Kasumi-1 (cell line): ENCODE data around the gene MRTFB.
A peak's percentile ranks its signal among the peaks of the same experiment; 100 is the strongest.
"Not testable (repeated sequence)": the region's sequence is repeated elsewhere in the genome, so short reads cannot be mapped to it uniquely, and the experiment has no call there.

Experiments
- DNase-seq, 2 experiments: peaks; one replicate each; lab custom pipeline; 2025; lab: John Stamatoyannopoulos, UW

Gene MRTFB

DNA sequence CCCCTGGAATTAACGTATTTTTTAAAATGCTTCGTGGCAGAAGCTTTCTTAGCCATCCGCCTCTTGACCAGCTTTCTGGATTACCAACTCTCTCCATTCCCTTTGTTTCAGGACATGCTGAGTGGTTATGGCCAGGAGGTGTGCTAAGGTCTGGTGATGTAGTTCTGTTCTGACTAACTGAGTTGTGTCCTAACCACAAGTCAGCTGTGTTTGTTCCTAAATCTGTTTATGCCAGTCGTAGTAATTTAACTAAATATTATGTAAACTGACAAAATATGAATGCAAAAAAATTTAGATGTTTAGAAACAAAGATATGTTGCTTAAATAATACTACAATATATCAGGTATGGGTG lies 61.6 kb downstream of the MRTFB start:
- no peak for DNase-seq

DNA sequence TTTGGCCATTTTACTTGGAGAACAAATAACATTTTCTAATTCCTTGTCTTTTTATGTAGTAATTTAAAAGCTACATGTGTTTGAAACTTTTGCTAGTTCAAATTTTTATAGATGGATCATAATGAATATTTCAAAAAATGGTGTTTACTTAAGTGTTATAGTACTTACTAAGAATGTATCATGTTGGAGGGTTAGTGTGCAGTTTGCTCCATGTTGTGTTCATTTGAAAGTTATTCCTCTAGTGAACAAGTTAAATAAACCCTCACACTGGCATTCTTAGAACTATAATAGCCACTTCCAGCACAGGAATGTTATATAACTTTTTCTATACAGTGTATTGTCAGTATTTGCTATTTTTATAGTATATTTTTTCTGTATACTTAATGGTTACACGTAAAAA lies 62.8 kb downstream of the MRTFB start:
- no peak for DNase-seq

DNA sequence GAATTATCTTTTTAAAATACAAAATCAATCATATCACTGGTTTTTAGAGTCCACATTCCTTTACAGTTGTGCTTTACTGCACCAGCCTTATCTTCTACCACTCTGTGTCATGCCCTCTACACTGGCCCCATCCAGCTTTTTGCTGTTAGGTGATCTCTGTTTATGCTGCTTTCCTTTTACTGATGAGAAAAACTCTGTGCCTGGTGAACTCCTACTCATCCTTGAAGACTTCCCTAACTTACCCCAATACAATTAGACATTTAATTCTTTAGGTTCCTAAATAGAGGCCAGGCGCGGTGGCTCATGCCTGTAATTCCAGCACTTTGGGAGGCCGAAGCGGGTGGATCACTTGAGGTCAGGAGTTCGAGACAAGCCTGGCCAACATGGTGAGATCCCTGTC lies 64.6 kb downstream of the MRTFB start:
- DNase-seq = no peak

DNA sequence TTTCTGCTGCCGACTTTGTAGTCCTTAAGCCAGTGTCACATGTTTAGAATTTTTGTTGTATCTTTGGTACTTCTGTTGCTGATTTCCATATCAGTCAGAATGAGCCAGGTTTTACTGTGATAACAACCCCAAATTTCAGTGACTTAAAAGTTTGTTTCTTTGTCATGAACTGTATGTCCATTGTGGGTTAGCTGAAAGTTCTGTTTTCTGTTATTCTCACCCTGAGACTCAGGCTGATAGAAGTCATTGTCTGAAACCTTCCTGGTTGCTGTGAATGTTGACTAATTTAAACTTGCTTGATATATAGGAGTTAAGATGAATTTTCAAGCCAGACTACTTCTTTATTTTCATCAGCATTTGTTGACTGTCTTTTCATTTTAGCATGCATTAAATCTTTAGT lies 68.8 kb downstream of the MRTFB start:
- DNase-seq = no peak

DNA sequence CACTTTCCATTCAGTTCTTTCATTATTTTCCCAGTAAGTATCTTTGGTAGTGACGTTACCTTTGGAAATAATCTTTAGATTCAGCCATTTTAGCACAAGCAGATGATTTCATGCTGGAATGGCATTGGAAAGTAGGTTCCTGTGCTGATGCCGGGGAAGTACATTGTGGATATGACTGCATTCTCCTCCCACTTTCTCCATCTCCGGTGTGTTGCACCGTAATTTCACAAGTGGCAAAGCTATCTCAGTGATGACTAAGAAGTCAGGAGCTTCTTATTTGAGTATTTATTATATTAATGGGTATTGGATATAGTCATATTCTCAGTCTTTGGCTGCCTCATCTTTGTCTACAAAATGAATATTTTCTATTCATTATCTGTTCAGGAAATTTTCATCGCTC lies 69.8 kb downstream of the MRTFB start:
- DNase-seq = no peak

DNA sequence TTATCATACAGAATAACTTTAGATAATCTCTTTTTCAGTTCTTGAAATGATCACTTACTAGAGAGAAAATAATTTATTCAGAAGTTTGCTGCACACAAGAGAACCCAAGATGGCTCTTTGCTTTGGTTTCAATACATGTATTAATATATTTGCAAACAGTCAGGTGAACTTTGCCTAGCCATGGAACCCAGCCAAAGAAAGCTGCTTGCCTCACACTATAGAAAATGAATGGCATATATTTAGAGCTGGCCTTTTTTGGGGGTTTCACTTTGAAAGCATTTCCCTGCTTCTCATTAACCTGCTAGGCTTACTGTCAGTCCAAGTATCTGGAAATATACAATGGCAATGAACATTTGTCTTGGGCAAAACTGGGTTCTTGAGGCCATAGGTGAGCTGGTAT lies 75.3 kb downstream of the MRTFB start:
- DNase-seq = no peak

DNA sequence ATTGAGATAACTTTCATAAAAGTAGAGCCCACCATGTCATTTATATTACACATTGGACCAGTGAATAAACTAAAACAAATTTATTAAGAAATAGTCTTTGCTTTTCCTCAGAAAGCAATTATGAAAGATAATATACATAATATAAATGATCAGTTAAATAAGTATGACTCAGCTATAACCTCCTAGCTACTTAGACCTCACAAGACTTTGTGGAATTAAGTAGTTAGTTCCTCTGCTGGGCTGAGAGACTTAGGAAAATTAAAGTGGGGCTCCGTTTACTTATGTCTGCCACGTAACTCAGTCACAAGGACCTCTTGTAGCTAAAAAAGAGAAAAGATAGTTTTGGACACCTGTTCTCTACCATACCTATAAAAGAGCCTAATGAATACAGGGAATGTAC lies 76.9 kb downstream of the MRTFB start:
- no peak for DNase-seq

DNA sequence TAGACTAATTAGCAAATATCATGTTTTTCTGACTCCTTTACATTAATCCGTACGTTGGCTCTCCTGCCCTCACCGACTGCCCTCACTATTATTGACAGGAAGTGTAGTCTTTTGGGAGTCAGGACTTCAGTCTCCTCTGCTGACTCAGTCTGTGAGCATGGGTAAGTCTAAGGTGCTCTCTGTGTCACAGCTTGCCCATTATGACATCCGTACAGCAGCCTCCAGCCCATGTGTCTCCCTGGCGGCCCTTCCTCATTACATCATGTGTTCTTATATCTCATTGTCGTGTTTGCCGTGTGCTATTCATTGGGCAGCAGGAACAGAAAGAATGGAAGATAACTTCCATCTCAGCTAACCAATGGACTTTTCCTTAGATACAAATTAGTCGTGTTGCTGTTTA lies 77.5 kb downstream of the MRTFB start:
- DNase-seq = no peak

DNA sequence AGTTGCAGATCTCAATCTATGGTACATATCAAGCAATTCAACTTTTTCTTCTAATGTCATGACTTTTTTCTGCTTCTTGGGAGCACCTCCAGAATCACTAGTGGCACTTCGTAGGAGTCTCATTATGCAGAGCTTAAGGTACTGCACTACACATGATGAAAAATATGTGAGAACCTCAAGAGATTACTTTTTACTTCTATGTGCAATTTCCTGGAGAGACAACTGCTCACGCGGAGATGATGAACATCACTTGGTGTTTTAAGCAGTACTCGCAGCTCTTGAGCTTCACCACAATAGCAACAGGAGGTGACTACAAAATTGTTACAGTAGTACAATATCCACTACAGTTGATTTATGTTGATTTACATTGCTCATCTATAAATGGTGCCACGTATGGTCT lies 79.7 kb downstream of the MRTFB start:
- DNase-seq = no peak

DNA sequence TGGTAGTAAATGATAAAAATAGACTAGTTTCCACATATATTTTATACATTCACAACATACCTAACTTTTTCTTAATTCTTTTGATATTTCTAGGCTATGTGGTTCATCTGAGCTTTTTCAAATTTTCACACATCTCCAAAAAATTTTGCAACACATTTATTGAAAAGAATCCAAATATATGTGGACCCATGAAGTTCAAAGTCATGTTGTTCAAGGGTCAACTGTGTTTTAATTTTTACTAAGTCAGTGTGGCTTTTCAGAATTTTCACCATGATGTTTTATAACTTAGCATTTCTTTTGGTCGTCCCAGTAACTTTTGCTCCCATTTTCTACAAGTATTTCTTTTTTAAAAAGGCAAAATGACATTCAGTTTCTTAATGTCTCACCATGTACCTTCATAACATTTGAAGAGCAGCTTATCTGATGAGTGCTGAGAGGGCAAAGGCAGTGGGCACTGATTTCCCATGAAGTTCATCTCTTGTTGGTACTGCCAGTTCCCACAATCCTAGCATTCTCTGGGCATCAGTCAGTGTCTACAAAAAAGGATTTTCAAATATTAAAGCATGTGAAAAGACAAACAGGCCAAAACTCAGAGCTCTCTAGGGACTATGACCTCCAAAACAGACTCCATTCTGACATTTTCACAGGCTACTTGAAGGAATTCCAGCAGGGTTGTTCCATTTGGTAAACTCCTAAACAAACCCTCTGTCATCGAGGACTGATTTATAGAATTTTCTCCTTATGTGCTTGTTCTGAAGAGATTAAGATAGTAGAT lies 80.3 kb downstream of the MRTFB start:
- no peak for DNase-seq

DNA sequence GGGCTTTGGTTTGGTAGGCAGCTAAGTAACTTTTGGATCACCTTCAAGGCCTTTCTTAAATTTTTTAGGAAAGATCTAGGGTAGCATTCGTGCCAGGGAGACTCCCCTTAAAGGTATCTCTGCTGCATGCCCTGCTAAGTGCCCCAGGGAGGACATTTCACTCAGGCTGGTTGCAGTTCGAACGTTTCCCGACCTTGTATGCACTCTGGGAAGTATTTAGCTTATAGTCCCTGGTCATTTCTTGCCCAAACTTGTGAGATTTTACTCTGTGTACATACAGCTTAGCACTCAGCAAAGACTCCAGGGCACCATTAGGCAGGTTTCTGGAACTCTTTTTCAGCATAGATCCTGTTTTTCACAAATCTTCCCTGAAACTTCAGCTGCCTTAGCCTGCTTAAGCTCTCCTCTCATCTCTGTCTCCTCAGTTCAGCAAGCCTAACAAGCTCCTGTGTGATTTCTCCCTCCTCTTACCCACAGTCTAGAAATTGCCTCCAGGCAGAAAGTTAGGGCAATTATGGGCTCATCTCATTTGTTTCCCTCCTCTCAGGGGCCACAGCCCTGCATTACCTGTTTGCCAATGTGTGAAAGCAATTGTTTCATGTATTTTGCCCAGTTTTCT lies 84.6 kb downstream of the MRTFB start:
- DNase-seq = no peak

DNA sequence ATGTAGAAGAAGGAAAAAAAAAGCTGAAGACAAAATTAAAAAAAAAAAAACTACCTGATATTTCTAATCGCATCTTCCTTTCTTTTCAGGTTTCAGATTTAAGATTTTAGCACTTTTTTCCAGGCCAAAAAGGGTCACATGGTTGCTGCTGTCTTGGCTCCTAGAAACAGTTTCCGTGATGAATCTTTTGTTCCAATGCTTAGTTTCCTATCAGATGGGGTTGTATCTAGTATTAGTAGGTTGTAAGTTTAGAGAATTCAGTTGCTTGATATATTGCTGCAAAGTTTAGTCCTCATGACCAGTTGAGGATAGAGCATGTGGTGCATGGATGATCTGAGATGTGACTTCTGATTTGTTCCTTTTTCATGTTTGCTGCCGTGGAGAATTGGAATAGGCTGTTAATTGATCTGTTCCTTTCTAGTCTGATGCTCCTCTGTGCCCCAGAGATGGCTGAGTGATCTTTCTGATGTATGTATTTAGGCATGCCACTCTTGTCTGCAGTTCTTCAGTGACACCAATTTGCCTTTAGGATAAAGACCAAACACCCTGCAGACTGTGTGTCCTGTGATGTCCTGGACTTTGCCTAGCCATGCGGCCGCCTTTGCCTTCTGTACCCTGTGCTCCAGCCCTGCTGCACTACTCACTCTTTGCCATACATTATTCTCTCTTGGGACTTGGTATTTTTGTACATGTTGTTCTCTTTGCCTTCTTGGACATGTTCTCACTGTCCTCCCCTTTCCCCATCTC lies 94.0 kb downstream of the MRTFB start:
- no peak for DNase-seq

DNA sequence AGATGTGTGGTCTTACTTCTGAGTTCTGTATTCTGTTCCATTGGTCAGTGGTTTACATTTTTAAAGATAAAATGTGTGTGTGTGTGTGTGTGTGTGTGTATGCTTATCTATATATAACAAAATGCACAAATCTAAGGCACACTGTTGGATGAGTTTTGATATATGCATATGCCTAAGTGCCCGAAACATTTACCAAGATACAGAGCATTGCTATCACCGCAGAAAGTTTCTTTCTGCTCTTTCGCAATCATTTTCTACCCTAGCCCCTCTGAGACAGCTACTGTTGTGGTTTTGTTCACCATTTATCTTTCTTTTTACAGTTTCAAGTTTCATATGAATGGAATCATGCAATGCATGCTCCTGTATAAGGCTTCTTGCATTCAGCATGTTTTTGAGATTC lies 97.0 kb downstream of the MRTFB start:
- peak; percentile 17 to 44 for DNase-seq

DNA sequence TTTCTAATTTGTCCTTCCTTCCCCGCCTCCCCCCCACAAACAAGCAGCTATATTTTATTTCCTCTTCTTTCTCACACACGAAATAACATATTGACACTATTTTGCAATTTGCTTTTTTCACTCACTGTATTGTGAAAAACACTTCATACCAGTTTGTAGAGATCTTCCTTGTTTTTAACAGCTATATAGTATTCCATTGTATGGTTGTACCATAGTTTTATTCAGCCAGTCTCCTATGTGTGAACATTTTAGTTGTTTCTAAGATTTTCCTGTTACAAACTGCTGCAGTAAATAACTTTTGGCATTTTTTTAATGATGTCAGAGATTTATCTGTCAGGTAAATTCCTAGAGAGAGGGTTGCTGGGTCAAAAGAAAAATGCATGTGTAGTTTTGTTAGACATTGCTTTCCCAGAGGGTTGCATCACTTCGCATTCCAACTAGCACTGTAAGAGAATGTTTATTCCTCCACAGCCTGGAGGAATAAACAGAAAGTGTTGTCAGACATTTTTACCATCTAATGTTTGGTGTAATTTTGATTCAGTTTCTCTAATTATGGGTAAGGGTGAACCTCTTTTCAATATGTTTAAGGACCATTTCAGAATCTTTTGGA lies 101.2 kb downstream of the MRTFB start:
- no peak for DNase-seq

DNA sequence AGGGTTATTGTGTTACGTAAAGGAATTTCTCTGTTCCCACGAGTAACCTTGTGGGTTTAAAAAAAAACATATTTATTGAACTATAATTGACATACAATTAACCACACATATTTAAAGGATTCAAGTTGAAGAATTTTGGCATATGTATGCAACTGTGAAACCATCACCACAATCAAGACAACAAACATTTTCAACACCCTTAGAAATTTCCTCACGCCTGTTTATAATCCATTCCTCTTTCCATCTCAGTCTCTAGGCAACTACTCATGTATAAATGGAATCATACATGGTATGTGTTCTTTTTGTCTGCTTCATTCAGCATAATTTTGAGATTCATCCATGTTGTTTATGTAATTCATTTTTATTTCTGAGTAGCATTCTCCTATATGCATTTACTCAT lies 104.0 kb downstream of the MRTFB start:
- DNase-seq = no peak

DNA sequence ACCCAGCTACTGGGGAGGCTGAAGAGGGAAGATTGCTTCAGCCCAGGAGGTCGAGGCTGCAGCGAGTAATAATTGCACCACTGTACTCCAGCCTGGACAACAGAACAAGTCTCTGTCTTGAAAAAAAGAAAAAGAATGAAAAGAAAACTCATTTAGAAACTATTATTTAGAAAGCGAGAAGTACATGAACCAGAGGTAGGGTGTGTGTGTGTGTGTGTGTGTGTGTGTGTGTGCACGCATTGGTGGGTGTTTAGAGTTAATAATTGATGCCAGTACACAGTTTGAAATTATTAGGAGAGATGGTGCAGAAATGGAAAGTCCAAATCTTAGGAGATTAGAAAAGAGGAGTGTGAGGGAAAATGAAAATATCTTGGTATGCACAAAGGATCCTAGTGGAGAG lies 106.6 kb downstream of the MRTFB start:
- no peak for DNase-seq

DNA sequence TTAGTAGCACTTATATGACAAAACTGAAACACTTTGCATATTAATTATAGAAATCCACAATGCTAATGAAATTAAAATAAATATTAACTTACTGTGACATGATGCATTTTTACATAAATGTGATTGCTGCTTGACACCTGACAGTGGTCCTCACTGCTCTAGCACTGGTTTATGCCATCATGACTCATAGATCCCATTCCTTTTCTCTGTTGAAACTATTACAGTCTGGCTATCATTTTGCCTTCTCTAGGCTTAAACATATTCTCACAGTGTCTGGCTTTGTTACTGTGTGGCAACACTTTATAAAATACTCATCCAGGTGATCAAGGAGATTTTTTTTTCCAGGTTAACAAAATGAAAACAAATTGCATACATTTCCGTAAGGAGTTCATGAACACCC lies 108.0 kb downstream of the MRTFB start:
- DNase-seq = no peak

DNA sequence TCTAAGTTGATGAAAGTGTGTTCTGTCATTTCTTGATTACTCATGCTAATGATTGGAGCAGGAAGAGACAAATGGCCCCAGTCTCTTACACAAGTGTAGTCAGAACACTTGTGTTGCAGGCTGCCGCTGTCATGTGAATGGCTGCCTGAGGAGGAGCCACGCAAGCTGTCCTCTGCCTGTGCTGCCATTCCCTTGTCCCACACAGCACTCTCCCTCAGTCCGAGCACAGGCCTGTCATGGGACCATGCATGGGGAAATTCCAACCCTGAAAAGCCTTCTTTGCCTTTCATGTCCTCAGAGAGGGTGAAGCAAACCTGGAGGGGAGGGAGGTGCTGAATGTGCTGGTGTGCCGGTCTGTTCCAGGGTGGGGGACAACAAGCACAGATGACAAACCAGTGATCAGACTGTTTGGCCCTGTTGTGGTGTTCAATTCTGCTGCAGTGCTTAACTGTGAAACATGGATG lies 109.4 kb downstream of the MRTFB start:
- DNase-seq = no peak

DNA sequence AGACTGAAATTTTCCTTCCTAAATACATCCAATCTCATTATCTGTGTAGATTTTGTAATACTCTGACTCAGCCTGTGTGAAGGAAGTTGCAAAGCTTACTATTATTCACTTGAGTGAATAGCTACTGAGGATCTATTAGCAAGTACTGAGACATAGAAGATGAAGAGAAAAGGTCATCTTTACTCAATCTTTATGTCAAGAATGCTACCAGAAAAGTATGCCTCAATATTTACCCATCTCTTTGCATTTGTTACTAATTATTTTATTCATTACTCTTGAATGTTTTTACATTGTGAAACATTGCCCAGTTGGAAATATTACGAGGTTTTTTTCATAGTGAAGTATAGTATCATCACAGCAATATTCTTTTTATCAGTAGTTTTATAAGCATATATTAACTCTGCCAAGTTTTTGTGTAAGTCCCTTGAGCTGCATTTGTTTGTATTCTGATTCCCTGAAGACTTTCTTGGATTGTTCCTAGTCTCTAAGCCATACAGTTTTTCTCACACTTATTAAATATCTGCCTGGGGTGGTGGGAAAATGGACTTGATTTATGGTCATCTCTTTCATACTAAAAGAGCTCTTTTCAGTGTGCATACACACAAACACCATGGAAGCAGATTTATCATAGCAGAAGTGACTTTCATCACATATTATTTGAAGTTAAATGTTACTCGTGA lies 110.4 kb downstream of the MRTFB start:
- DNase-seq = peak in 1 of 2 experiments; percentile 12

DNA sequence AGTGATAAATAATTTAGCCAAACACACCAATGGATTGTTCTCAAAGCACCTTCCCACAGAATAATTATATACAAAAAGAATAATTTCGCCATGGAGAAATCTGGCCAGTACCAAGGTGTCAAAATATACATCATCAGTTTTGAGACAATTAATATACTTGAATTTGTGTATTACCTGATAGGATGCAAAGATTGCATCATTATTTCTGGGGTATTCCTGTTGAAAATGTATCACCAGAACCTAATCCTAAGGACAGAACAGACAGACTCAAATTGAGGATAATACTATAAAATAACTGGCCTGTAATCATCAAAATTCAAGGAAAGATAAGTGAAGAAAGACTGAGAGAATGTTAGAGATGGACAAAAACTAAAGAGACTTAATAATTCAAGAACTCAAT lies 111.9 kb downstream of the MRTFB start:
- no peak for DNase-seq

DNA sequence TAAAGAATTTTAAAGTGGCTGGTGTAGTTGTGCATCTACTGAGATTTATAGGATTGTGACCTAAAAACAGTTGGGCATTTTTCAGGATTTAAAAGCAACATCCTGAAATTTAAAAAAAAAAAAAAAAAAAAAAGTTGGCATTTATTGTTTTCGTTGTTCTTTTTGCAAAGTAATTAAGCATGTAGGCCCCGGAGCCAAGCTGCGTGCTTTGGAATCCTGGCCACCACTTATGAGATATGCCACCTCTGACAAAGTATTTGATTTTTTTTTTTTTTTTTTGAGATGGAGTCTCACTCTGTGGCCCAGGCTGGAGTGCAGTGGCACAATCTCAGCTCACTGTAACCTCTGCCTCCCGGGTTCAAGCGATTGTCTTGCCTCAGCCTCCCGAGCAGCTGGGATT lies 112.8 kb downstream of the MRTFB start:
- not testable (repeated sequence) for DNase-seq
